A549 (cell line): ENCODE results near the gene KATNA1. TPM values are rescaled to one million over a fixed set of nuclear protein-coding genes. Genes with fewer than 3 reads are reported as not detected.

Experiments
- ATAC-seq, 2 experiments: fragments of 200-7000 bp in 1 of 2; fragments of >200 bp in 1 of 2; cut with Nextera tagmentation in 1 of 2; cut with Tn5 transposase in 1 of 2; 3 replicates each; pipeline versions ENCODE4 v1.8.0 to v1.9.1; 2018 to 2020; ENCODE audit warnings: mild to moderate bottlenecking in 1 of 2, moderate library complexity in 1 of 2
- CTCF ChIA-PET: fragments of 300-600 bp; sonication (Branson Sonifier 250); formaldehyde crosslinking; extraction: SDS; loops from one replicate; lab custom pipeline; 2021; ENCODE audit warnings: antibody characterized with exemption, inconsistent platforms; lab: Yijun Ruan, JAX
- POLR2A ChIA-PET: fragments of 350-600 bp; formaldehyde crosslinking; extraction: SDS; loops from one replicate; lab custom pipeline; 2021; ENCODE audit warnings: antibody characterized with exemption, inconsistent platforms; lab: Yijun Ruan, JAX
- DNase-seq, 2 experiments: peaks; one replicate each; pipeline versions ENCODE4 v3.0.0 to v3.0.0-alpha.2; 2011 to 2016; ENCODE audit warnings: low read depth in 1 of 2, low spot score in 1 of 2
- FAIRE-seq: peaks from 2 replicates; lab custom pipeline; 2011; peaks lifted over from hg19 to GRCh38; lab: Jason Lieb, UNC
- H3K27ac ChIP-seq, 2 experiments: fragments of >200 bp; sonication (Bioruptor Twin); formaldehyde crosslinking; 3 replicates each; pipeline ENCODE4 v1.5.1; 2016 to 2017
- H3K4me1 ChIP-seq: fragments of >200 bp; sonication (Bioruptor Twin); formaldehyde crosslinking; 3 replicates; pipeline ENCODE4 v1.6.1; 2016
- H3K4me2 ChIP-seq: fragments of >200 bp; sonication (Bioruptor Twin); formaldehyde crosslinking; 3 replicates; pipeline ENCODE4 v1.6.1; 2016
- H3K4me3 ChIP-seq: fragments of >200 bp; sonication (Bioruptor Twin); formaldehyde crosslinking; 3 replicates; pipeline ENCODE4 v1.5.1; 2016
- H3K9me3 ChIP-seq: fragments of >200 bp; sonication (Bioruptor Twin); formaldehyde crosslinking; 3 replicates; pipeline ENCODE4 v1.6.1; 2016
- BHLHE40 ChIP-seq: IDR thresholded peaks from 2 replicates; pipeline ENCODE4 v1.6.1; 2012; ENCODE audit warnings: low read depth, low read length, inconsistent platforms
- CHD2 ChIP-seq: fragments of 150-350 bp; IDR thresholded peaks from 2 replicates; pipeline ENCODE4 v1.6.1; 2014; ENCODE audit warnings: low read length; ENCODE audit not compliant: partially characterized antibody
- EP300 ChIP-seq, 2 experiments: fragments of >200 bp; sonication (Bioruptor Twin); formaldehyde crosslinking; IDR thresholded peaks; 2 replicates in 1 of 2; 3 replicates in 1 of 2; pipeline ENCODE4 v1.6.1; 2016 to 2017
- FOSL2 ChIP-seq, 2 experiments: fragments of 450-650 bp in 1 of 2; fragments of >200 bp in 1 of 2; sonication (Bioruptor Twin) in 1 of 2; formaldehyde crosslinking; IDR thresholded peaks; 2 replicates each; pipeline versions ENCODE4 v1.5.0 to v1.6.1; 2016 to 2020; ENCODE audit warnings: mild to moderate bottlenecking in 1 of 2, moderate library complexity in 1 of 2
- HOXB13 ChIP-seq: fragments of 250-450 bp; sonication (Bioruptor Pico); IDR thresholded peaks from 2 replicates; pipeline ENCODE4 v1.5.0; 2020; ENCODE audit warnings: low read depth, mild to moderate bottlenecking, moderate library complexity
- KDM1A ChIP-seq: fragments of 200-600 bp; sonication (generic); IDR thresholded peaks from 2 replicates; pipeline ENCODE4 v1.6.1; 2016; ENCODE audit warnings: low read depth, mild to moderate bottlenecking
- MAFK ChIP-seq: fragments of 450-650 bp; IDR thresholded peaks from 2 replicates; pipeline ENCODE4 v1.6.1; 2014; ENCODE audit not compliant: partially characterized antibody
- NPAS2 ChIP-seq: fragments of 250-450 bp; sonication (Bioruptor Pico); IDR thresholded peaks from 2 replicates; pipeline ENCODE4 v1.8.0; 2022; ENCODE audit warnings: mild to moderate bottlenecking, moderate library complexity, borderline replicate concordance
- NR3C1 ChIP-seq: fragments of >200 bp; sonication (Bioruptor Twin); formaldehyde crosslinking; IDR thresholded peaks from 3 replicates; pipeline ENCODE4 v1.6.1; 2017
- PHF8 ChIP-seq: fragments of 200-600 bp; sonication (generic); IDR thresholded peaks from 2 replicates; pipeline ENCODE4 v1.6.1; 2016; ENCODE audit warnings: low read depth, mild to moderate bottlenecking, antibody characterized with exemption, moderate library complexity, borderline replicate concordance
- RAD21 ChIP-seq, 2 experiments: fragments of >200 bp in 1 of 2; sonication (Bioruptor Twin) in 1 of 2; formaldehyde crosslinking in 1 of 2; IDR thresholded peaks in 1 of 2; conservative IDR thresholded peaks in 1 of 2; 2 replicates in 1 of 2; 3 replicates in 1 of 2; pipeline ENCODE4 v1.6.1; 2012 to 2018; ENCODE audit warnings: inconsistent platforms in 1 of 2
- RNF2 ChIP-seq: fragments of 200-600 bp; sonication (generic); IDR thresholded peaks from 2 replicates; pipeline ENCODE4 v1.6.1; 2016; ENCODE audit warnings: low read depth, mild to moderate bottlenecking, antibody characterized with exemption, moderate library complexity, borderline replicate concordance
- SMC3 ChIP-seq: fragments of >200 bp; sonication (Bioruptor Twin); formaldehyde crosslinking; IDR thresholded peaks from 3 replicates; pipeline ENCODE4 v1.6.1; 2018; ENCODE audit warnings: inconsistent platforms
- SREBF2 ChIP-seq: fragments of 450-650 bp; IDR thresholded peaks from 2 replicates; pipeline ENCODE4 v1.6.1; 2014; ENCODE audit warnings: mild to moderate bottlenecking, moderate library complexity
- TP53 ChIP-seq: fragments of 250-450 bp; sonication (Bioruptor Pico); IDR thresholded peaks from 2 replicates; pipeline ENCODE4 v1.5.0; 2021; ENCODE audit warnings: mild to moderate bottlenecking, moderate library complexity
- ZC3H11A ChIP-seq: fragments of 450-650 bp; IDR thresholded peaks from 2 replicates; pipeline ENCODE4 v1.6.1; 2014; ENCODE audit warnings: antibody characterized with exemption, mild to moderate bottlenecking
- ZSCAN20 ChIP-seq: fragments of 250-450 bp; sonication (Bioruptor Pico); IDR thresholded peaks from 2 replicates; pipeline ENCODE4 v1.8.0; 2022; ENCODE audit warnings: mild to moderate bottlenecking, moderate library complexity
- WGBS: methylation state at CpG from one replicate; pipeline ENCODE4 v1.1.6; 2017; ENCODE audit errors: missing lambda C conversion rate; 5-methylcytosine and 5-hydroxymethylcytosine counted together
- polyA plus RNA-seq, 4 experiments: library from polyadenylated mRNA; depleted of rRNA in 3 of 4; stranded (reverse); fragments of >200 nt; fragmentation: RNase III in 1 of 4; extraction: RNeasy Plus Mini Kit Qiagen cat#74134 plus additional on column Dnase treatment in 1 of 4; gene quantifications; 2 replicates in 3 of 4; 3 replicates in 1 of 4; pipeline ENCODE4 v1.2.3, GENCODE V29; 2011 to 2017
- TF ChIP-seq, protein P1 (sequence below): IDR thresholded peaks from 2 replicates; pipeline ENCODE4 v1.6.1; 2012; ENCODE audit warnings: low read depth, borderline replicate concordance
- TF ChIP-seq, protein P2 (sequence below): fragments of >200 bp; sonication (Bioruptor Twin); formaldehyde crosslinking; IDR thresholded peaks from 3 replicates; pipeline ENCODE4 v1.6.1; 2016
- TF ChIP-seq, protein P3 (sequence below): fragments of 150-350 bp; IDR thresholded peaks from 2 replicates; pipeline ENCODE4 v1.6.1; 2014; ENCODE audit warnings: low read depth, mild to moderate bottlenecking, low read length
- TF ChIP-seq, protein P4 (sequence below): fragments of 250-450 bp; sonication (Bioruptor Pico); IDR thresholded peaks from 2 replicates; pipeline ENCODE4 v1.5.0; 2021; ENCODE audit warnings: mild to moderate bottlenecking, moderate library complexity, borderline replicate concordance
- TF ChIP-seq, protein P5 (sequence below): fragments of 450-650 bp; IDR thresholded peaks from 2 replicates; pipeline ENCODE4 v1.6.1; 2014; ENCODE audit warnings: antibody characterized with exemption
- TF ChIP-seq, protein P6 (sequence below): IDR thresholded peaks from 2 replicates; pipeline ENCODE4 v1.6.1; 2012

The KATNA1 gene
- polyA plus RNA-seq, 2 of the 4 experiments (the other 2 are of a cell fraction) = 9.4 to 27.0 TPM

DNA sequence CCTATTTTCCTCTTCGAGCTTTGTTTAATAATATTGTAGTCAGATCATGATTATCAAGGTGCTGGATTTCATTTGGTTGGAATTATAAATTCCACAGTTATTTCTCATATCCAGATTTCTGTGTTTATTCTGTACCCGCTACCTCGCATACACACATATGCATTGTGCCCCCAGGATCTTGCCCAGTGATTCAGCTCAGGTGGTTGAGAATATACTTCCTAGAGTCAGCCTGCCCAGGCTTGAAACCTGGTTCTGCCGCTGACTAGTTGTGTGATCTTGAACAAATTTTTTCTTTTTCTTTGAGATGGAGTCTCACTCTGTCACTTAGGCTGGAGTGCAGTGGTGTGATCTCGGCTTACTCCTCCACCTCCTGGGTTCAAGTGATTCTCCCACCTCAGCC, 67.6 kb downstream of the KATNA1 start:
- H3K4me2 ChIP-seq = no peak overlapping the region
- H3K4me1 ChIP-seq = no peaks in the 10 kb centered on the region
- WGBS = 93% methylated on average over 5 of the region's 5 CpGs
- H3K27ac ChIP-seq = no peak overlapping the region
- H3K4me3 ChIP-seq = no peak overlapping the region
- TF ChIP-seq EP300 (IDR thresholded peaks at IDR 0.05) (no peak), CHD2 (no peak), SREBF2 (no peak), RAD21 (conservative IDR thresholded peaks at IDR 0.05 in 1 of 2, IDR thresholded peaks at IDR 0.05 in 1 of 2) (no peak), PHF8 (no peak)
- TF ChIP-seq, protein P1, sequence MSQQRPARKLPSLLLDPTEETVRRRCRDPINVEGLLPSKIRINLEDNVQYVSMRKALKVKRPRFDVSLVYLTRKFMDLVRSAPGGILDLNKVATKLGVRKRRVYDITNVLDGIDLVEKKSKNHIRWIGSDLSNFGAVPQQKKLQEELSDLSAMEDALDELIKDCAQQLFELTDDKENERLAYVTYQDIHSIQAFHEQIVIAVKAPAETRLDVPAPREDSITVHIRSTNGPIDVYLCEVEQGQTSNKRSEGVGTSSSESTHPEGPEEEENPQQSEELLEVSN = no peak
- no peak for ATAC-seq
- no peak for DNase-seq
- no peaks in the 10 kb centered on the region for H3K9me3 ChIP-seq
- POLR2A ChIA-PET = no interaction called here
- FAIRE-seq = no peak
- CTCF ChIA-PET = interaction anchor here (0.6 to 1.0 kb wide), 2 partner anchors 16 to 41 kb away, joined by 3 read pairs; no protein-coding TSS in a partner anchor

DNA sequence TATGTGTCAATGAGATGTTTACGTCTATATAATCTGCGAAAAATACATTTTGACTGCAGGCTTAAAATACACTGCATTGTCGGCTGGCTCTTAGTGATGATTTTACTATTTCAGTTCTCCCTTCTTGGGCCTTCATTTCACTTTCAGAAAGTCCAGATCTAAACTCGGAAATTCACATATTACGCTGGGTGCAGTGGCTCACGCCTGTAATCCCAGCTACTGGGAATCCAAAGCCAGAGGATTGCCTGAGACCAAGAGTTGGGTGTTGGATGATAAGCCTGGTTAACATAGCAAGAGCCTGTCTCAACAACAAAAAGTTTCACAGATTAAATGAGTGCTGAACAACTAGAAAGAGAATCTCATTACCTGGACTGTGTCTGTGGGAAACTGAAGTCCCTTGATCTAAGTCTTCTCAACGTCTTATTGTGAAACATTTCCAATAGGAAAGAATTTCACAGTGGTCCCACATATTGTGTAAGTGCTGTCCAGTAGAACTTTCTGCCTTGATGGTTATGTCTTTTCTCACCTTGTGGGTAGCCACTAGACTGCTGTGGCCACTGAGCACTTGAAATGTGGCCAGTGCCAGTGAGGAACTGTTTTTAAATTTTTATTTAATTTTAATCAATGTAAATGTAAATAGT, 80.4 kb downstream of the KATNA1 start:
- WGBS = 87% methylated on average over 7 of the region's 7 CpGs
- Histone ChIP-seq H3K27ac (no peak overlapping the region), H3K4me1 (peaks cover 26% of the 10 kb centered on the region), H3K9me3 (no peaks in the 10 kb centered on the region), H3K4me3 (no peak overlapping the region), H3K4me2 (no peak overlapping the region)
- CTCF ChIA-PET = interaction anchor here (0.9 kb wide), 1 partner anchor 22 kb away, joined by 4 read pairs; the partner anchor contains the start of gene PPIL4
- no peak for TF ChIP-seq NR3C1
- TF ChIP-seq, protein P2, sequence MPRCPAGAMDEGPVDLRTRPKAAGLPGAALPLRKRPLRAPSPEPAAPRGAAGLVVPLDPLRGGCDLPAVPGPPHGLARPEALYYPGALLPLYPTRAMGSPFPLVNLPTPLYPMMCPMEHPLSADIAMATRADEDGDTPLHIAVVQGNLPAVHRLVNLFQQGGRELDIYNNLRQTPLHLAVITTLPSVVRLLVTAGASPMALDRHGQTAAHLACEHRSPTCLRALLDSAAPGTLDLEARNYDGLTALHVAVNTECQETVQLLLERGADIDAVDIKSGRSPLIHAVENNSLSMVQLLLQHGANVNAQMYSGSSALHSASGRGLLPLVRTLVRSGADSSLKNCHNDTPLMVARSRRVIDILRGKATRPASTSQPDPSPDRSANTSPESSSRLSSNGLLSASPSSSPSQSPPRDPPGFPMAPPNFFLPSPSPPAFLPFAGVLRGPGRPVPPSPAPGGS = no peak
- no peak for TF ChIP-seq MAFK
- no peak for TF ChIP-seq ZC3H11A
- TF ChIP-seq FOSL2 (IDR thresholded peaks at IDR 0.05) = no peak
- no peak for TF ChIP-seq FOSL2 (CRISPR knock-in tag; IDR thresholded peaks at IDR 0.05)
- TF ChIP-seq BHLHE40 = no peak
- TF ChIP-seq TP53 (CRISPR knock-in tag) = no peak
- no peak for TF ChIP-seq HOXB13 (CRISPR knock-in tag)
- TF ChIP-seq ZSCAN20 (CRISPR knock-in tag) = no peak
- TF ChIP-seq, protein P3, sequence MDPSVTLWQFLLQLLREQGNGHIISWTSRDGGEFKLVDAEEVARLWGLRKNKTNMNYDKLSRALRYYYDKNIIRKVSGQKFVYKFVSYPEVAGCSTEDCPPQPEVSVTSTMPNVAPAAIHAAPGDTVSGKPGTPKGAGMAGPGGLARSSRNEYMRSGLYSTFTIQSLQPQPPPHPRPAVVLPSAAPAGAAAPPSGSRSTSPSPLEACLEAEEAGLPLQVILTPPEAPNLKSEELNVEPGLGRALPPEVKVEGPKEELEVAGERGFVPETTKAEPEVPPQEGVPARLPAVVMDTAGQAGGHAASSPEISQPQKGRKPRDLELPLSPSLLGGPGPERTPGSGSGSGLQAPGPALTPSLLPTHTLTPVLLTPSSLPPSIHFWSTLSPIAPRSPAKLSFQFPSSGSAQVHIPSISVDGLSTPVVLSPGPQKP = no peak
- TF ChIP-seq, protein P4, sequence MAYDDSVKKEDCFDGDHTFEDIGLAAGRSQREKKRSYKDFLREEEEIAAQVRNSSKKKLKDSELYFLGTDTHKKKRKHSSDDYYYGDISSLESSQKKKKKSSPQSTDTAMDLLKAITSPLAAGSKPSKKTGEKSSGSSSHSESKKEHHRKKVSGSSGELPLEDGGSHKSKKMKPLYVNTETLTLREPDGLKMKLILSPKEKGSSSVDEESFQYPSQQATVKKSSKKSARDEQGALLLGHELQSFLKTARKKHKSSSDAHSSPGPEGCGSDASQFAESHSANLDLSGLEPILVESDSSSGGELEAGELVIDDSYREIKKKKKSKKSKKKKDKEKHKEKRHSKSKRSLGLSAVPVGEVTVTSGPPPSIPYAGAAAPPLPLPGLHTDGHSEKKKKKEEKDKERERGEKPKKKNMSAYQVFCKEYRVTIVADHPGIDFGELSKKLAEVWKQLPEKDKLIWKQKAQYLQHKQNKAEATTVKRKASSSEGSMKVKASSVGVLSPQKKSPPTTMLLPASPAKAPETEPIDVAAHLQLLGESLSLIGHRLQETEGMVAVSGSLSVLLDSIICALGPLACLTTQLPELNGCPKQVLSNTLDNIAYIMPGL (CRISPR knock-in tag) = no peak
- TF ChIP-seq SMC3 = no peak
- TF ChIP-seq RNF2 = no peak
- no peak for TF ChIP-seq KDM1A
- TF ChIP-seq, protein P5, sequence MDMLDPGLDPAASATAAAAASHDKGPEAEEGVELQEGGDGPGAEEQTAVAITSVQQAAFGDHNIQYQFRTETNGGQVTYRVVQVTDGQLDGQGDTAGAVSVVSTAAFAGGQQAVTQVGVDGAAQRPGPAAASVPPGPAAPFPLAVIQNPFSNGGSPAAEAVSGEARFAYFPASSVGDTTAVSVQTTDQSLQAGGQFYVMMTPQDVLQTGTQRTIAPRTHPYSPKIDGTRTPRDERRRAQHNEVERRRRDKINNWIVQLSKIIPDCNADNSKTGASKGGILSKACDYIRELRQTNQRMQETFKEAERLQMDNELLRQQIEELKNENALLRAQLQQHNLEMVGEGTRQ = no peak
- TF ChIP-seq CHD2 = no peak
- no peak for TF ChIP-seq NPAS2 (CRISPR knock-in tag)
- TF ChIP-seq, protein P6, sequence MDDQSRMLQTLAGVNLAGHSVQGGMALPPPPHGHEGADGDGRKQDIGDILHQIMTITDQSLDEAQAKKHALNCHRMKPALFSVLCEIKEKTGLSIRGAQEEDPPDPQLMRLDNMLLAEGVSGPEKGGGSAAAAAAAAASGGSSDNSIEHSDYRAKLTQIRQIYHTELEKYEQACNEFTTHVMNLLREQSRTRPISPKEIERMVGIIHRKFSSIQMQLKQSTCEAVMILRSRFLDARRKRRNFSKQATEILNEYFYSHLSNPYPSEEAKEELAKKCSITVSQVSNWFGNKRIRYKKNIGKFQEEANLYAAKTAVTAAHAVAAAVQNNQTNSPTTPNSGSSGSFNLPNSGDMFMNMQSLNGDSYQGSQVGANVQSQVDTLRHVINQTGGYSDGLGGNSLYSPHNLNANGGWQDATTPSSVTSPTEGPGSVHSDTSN = no peak
- ATAC-seq = no peak
- no peak for FAIRE-seq
- POLR2A ChIA-PET = no interaction called here
- DNase-seq = no peak
